GM12874 (cell line): ENCODE measurements around the gene GLRB.

Experiments
- CTCF ChIP-seq: IDR thresholded peaks from 2 replicates; pipeline ENCODE4 v1.5.1; 2011; ENCODE audit warnings: low read depth, mild to moderate bottlenecking, control low read depth, low read length, moderate library complexity; ENCODE audit not compliant: insufficient read depth

Gene GLRB

GRCh38 chr4:157128395-157128794 is 52.4 kb downstream of the GLRB start:
- TF ChIP-seq CTCF = no peak

GRCh38 chr4:157141976-157142375 is 66.0 kb downstream of the GLRB start:
- no peak for TF ChIP-seq CTCF

GRCh38 chr4:157143369-157143768 is 67.4 kb downstream of the GLRB start:
- TF ChIP-seq CTCF = no peak

GRCh38 chr4:157151711-157152110 is 75.8 kb downstream of the GLRB start:
- no peak for TF ChIP-seq CTCF

GRCh38 chr4:157165935-157166610 is 90.1 kb downstream of the GLRB start:
- TF ChIP-seq CTCF = no peak

GRCh38 chr4:157170321-157170720 is 94.4 kb downstream of the GLRB start:
- no peak for TF ChIP-seq CTCF

GRCh38 chr4:157172011-157172410 is 96.1 kb downstream of the GLRB start:
- no peak for TF ChIP-seq CTCF

GRCh38 chr4:157184300-157184699 is 108.3 kb downstream of the GLRB start:
- no peak for TF ChIP-seq CTCF
